GM10266 (cell line): ENCODE results near the gene NT5C2.

Experiments used
- DNase-seq: peaks from one replicate; pipeline ENCODE4 v3.0.0; 2012; ENCODE audit errors: extremely low spot score
- CTCF ChIP-seq: IDR thresholded peaks from 2 replicates; pipeline ENCODE4 v1.5.1; 2012; ENCODE audit warnings: mild to moderate bottlenecking, low read depth; ENCODE audit not compliant: control insufficient read depth, insufficient read depth; ENCODE audit errors: missing control alignments

The NT5C2 gene

GRCh38 chr10:103090911-103091310 is 102.2 kb downstream of the NT5C2 start:
- TF ChIP-seq CTCF, result no peak

GRCh38 chr10:103089493-103089892 is 103.6 kb downstream of the NT5C2 start:
- TF ChIP-seq CTCF, result no peak

More at GRCh38 chr10:103090911-103091310, 102.2 kb downstream of the NT5C2 start:
- DNase-seq, result no peak

GRCh38 chr10:103086799-103087198 is 106.3 kb downstream of the NT5C2 start:
- DNase-seq, result no peak
- no peak for TF ChIP-seq CTCF

More at GRCh38 chr10:103089493-103089892, 103.6 kb downstream of the NT5C2 start:
- no peak for DNase-seq

GRCh38 chr10:103086261-103086660 is 106.8 kb downstream of the NT5C2 start:
- DNase-seq, result no peak
- no peak for TF ChIP-seq CTCF

- TF ChIP-seq CTCF, result no peak
- no peak for DNase-seq
Measured at GRCh38 chr10:103083977-103084320, 109.1 kb downstream of the NT5C2 start.

- DNase-seq, result no peak
- no peak for TF ChIP-seq CTCF
Measured at GRCh38 chr10:103083266-103083976, 109.7 kb downstream of the NT5C2 start.

GRCh38 chr10:103082683-103083082 is 110.4 kb downstream of the NT5C2 start:
- TF ChIP-seq CTCF, result no peak
- no peak for DNase-seq
